Erythroblast (primary cell): ENCODE measurements around the gene LAIR2.

ENCODE experiments used
- GATA1 ChIP-seq: IDR thresholded peaks from 2 replicates; pipeline ENCODE4 v1.6.1; 2011; ENCODE audit warnings: low read depth, mild to moderate bottlenecking, control low read depth, low read length, moderate library complexity
- POLR2A ChIP-seq: IDR thresholded peaks from 2 replicates; pipeline ENCODE4 v1.6.1; 2011; ENCODE audit warnings: mild to moderate bottlenecking, low read length

- no peak for TF ChIP-seq POLR2A
- TF ChIP-seq GATA1, result no peak
These were observed 31.4 kb upstream of the LAIR2 start for GRCh38 chr19:54470991-54471782.
